HepG2 (cell line): ENCODE measurements around the gene CSNK2A1. TPM values are rescaled to one million over a fixed set of nuclear protein-coding genes. Genes with fewer than 3 reads are reported as not detected.
A peak's percentile ranks its signal among the peaks of the same experiment; 100 is the strongest.

Experiments used
- AKNA ChIP-seq: sonication (generic); formaldehyde crosslinking; IDR thresholded peaks from 2 replicates; pipeline ENCODE4 v1.4.0; 2020; ENCODE audit warnings: missing genetic modification reagents, borderline replicate concordance
- FOSL1 ChIP-seq: sonication (generic); formaldehyde crosslinking; IDR thresholded peaks from 2 replicates; pipeline ENCODE4 v1.9.0; 2021; ENCODE audit warnings: missing genetic modification reagents, borderline replicate concordance
- MED8 ChIP-seq: sonication (generic); formaldehyde crosslinking; IDR thresholded peaks from 2 replicates; pipeline ENCODE4 v1.8.1; 2023; ENCODE audit warnings: mild to moderate bottlenecking, missing genetic modification reagents; ENCODE audit not compliant: insufficient replicate concordance
- NCOA2 ChIP-seq: sonication (generic); formaldehyde crosslinking; IDR thresholded peaks from 2 replicates; pipeline ENCODE4 v1.8.0; 2022; ENCODE audit warnings: inconsistent platforms
- PLRG1 ChIP-seq: fragments of 450-650 bp; conservative IDR thresholded peaks from 2 replicates; pipeline ENCODE4 v1.6.1; 2016
- SATB2 ChIP-seq: sonication (generic); formaldehyde crosslinking; IDR thresholded peaks from 2 replicates; pipeline ENCODE4 v1.5.0; 2020; ENCODE audit warnings: missing genetic modification reagents
- SOX6 ChIP-seq, 2 experiments: fragments of 450-650 bp in 1 of 2; sonication (generic) in 1 of 2; formaldehyde crosslinking in 1 of 2; IDR thresholded peaks; 2 replicates each; pipeline versions ENCODE4 v1.4.0 to v1.6.1; 2017 to 2020; ENCODE audit warnings: antibody characterized with exemption in 1 of 2, mild to moderate bottlenecking in 1 of 2, missing genetic modification reagents in 1 of 2
- SPEN ChIP-seq: sonication (generic); formaldehyde crosslinking; IDR thresholded peaks from 2 replicates; pipeline ENCODE4 v1.5.1; 2020; ENCODE audit warnings: low read depth, mild to moderate bottlenecking, missing genetic modification reagents
- TGIF2 ChIP-seq: IDR thresholded peaks from 2 replicates; pipeline ENCODE4 v1.6.1; 2016; ENCODE audit warnings: control low read depth, missing compliant biosample characterization
- ZBTB25 ChIP-seq: IDR thresholded peaks from 2 replicates; pipeline ENCODE4 v1.6.1; 2018; ENCODE audit warnings: missing genetic modification reagents
- ZNF574 ChIP-seq: sonication (generic); formaldehyde crosslinking; IDR thresholded peaks from 2 replicates; pipeline ENCODE4 v1.4.0; 2020; ENCODE audit warnings: missing genetic modification reagents
- ZNF646 ChIP-seq: sonication (generic); formaldehyde crosslinking; IDR thresholded peaks from 2 replicates; pipeline ENCODE4 v1.9.0; 2021; ENCODE audit warnings: mild to moderate bottlenecking, missing genetic modification reagents
- ZNF780A ChIP-seq: sonication (generic); formaldehyde crosslinking; IDR thresholded peaks from 2 replicates; pipeline ENCODE4 v1.8.0; 2022; ENCODE audit warnings: mild to moderate bottlenecking, missing genetic modification reagents, moderate library complexity
- polyA plus RNA-seq, 8 experiments: library from polyadenylated mRNA; depleted of rRNA in 3 of 8; stranded (reverse) in 7 of 8; unstranded in 1 of 8; fragments of >200 nt; fragmentation: Illumina TruSeq in 4 of 8; extraction: Trizol in 4 of 8; gene quantifications; 2 replicates each; pipeline versions ENCODE4 v1.2.1 to v1.2.3, GENCODE V29; 2011 to 2016; ENCODE audit warnings: low read depth in 4 of 8, missing spikeins in 1 of 8, mixed read lengths in 1 of 8; ENCODE audit not compliant: insufficient read depth in 1 of 8
- total RNA-seq, 5 experiments: library from RNA; depleted of rRNA; stranded (reverse); fragments of >200 nt; fragmentation: Illumina TruSeq; extraction: Trizol; gene quantifications; 2 replicates each; pipeline ENCODE4 v1.2.3, GENCODE V29; 2016; ENCODE audit warnings: low read depth in 1 of 5

Gene CSNK2A1
- total and polyA plus RNA-seq, 2 of the 13 experiments (the other 11 are each of a cell fraction or from before 2014, with no cell fraction given) = 153 to 231 TPM

- no peak for TF ChIP-seq AKNA
- TF ChIP-seq SATB2 (CRISPR knock-in tag) = no peak
- no peak for TF ChIP-seq FOSL1 (CRISPR knock-in tag)
- TF ChIP-seq ZNF646 (CRISPR knock-in tag) = 0 out of 2 replicates have a peak, but pooled peaks have one; percentile 59
- TF ChIP-seq MED8 = no peak
- no peak for TF ChIP-seq ZNF780A (CRISPR knock-in tag)
- TF ChIP-seq ZNF574 (CRISPR knock-in tag) = 0 out of 2 replicates have a peak, but pooled peaks have one; percentile 21
- no peak for TF ChIP-seq PLRG1
- no peak for TF ChIP-seq ZBTB25
- TF ChIP-seq SPEN = no peak
- no peak for TF ChIP-seq TGIF2 (CRISPR knock-in tag)
- no peak for TF ChIP-seq SOX6 (IDR thresholded peaks at IDR 0.05)
- TF ChIP-seq SOX6 (CRISPR knock-in tag; IDR thresholded peaks at IDR 0.05) = peak; percentile 66
- peak; percentile 45; the same call in 1 of the 2 replicates for TF ChIP-seq NCOA2 (CRISPR knock-in tag)
These were observed 71.3 kb downstream of the CSNK2A1 start (continued) for GRCh38 chr20:472137-472846.
